ENCODE data around the gene PUDP.
"Not testable (repeated sequence)": the region's sequence is repeated elsewhere in the genome, so short reads cannot be mapped to it uniquely, and the experiment has no call there.

The PUDP gene

GRCh38 chrX:7024850-7025249 lies 123.1 kb downstream of the PUDP start:
- no peaks in the 10 kb centered on the region for H3K36me3 ChIP-seq (ENCODE audit: control insufficient read depth, low read length)
- H3K9me3 ChIP-seq (ENCODE audit: control insufficient read depth, insufficient read depth, low read length), result no peaks in the 10 kb centered on the region
- H3F3A ChIP-seq (ENCODE audit: control insufficient read depth, insufficient read depth), result no peaks in the 10 kb centered on the region
- no peaks in the 10 kb centered on the region for H4K20me1 ChIP-seq (ENCODE audit: control insufficient read depth, insufficient read depth, low read depth, low read length)
- TF ChIP-seq EZH2phosphoT487 (IDR thresholded peaks at IDR 0.05; ENCODE audit: borderline replicate concordance, low read length), result no peak
- TF ChIP-seq, protein P1, sequence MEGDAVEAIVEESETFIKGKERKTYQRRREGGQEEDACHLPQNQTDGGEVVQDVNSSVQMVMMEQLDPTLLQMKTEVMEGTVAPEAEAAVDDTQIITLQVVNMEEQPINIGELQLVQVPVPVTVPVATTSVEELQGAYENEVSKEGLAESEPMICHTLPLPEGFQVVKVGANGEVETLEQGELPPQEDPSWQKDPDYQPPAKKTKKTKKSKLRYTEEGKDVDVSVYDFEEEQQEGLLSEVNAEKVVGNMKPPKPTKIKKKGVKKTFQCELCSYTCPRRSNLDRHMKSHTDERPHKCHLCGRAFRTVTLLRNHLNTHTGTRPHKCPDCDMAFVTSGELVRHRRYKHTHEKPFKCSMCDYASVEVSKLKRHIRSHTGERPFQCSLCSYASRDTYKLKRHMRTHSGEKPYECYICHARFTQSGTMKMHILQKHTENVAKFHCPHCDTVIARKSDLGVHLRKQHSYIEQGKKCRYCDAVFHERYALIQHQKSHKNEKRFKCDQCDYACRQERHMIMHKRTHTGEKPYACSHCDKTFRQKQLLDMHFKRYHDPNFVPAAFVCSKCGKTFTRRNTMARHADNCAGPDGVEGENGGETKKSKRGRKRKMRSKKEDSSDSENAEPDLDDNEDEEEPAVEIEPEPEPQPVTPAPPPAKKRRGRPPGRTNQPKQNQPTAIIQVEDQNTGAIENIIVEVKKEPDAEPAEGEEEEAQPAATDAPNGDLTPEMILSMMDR (IDR thresholded peaks at IDR 0.05; ENCODE audit: low read depth, low read length, poor library complexity, severe bottlenecking), result no peak
- no peaks in the 10 kb centered on the region for H3K9me2 ChIP-seq (replicated peaks; ENCODE audit: control insufficient read depth, low read length)
- H3K4me1 ChIP-seq (ENCODE audit: control insufficient read depth, low read length), result no peaks in the 10 kb centered on the region
- no peaks in the 10 kb centered on the region for H3K27me3 ChIP-seq (ENCODE audit: control insufficient read depth, low read length)
- no peak overlapping the region for H3K27ac ChIP-seq (ENCODE audit: low read depth, low read length)
- no peak overlapping the region for H3K4me2 ChIP-seq (ENCODE audit: low read length)
- H3K79me2 ChIP-seq (ENCODE audit: control insufficient read depth, low read length), result no peaks in the 10 kb centered on the region
- H3K4me3 ChIP-seq (ENCODE audit: low read length), result no peak overlapping the region

GRCh38 chrX:7022996-7023395 lies 125.0 kb downstream of the PUDP start:
- H3K36me3 ChIP-seq (ENCODE audit: control insufficient read depth, low read length); H3K27me3 ChIP-seq (ENCODE audit: control insufficient read depth, low read length); H4K20me1 ChIP-seq (ENCODE audit: control insufficient read depth, insufficient read depth, low read depth, low read length); H3K79me2 ChIP-seq (ENCODE audit: control insufficient read depth, low read length); H3K4me3 ChIP-seq (ENCODE audit: low read length); H3K9me3 ChIP-seq (ENCODE audit: control insufficient read depth, insufficient read depth, low read length); H3F3A ChIP-seq (ENCODE audit: control insufficient read depth, insufficient read depth); H3K4me2 ChIP-seq (ENCODE audit: low read length); H3K27ac ChIP-seq (ENCODE audit: low read depth, low read length); H3K9me2 ChIP-seq (replicated peaks; ENCODE audit: control insufficient read depth, low read length); H3K4me1 ChIP-seq (ENCODE audit: control insufficient read depth, low read length): not testable (repeated sequence)

- no peaks in the 10 kb centered on the region for H4K20me1 ChIP-seq (ENCODE audit: control insufficient read depth, insufficient read depth, low read depth, low read length)
- no peak overlapping the region for H3K27ac ChIP-seq (ENCODE audit: low read depth, low read length)
- no peaks in the 10 kb centered on the region for H3F3A ChIP-seq (ENCODE audit: control insufficient read depth, insufficient read depth)
- no peaks in the 10 kb centered on the region for H3K36me3 ChIP-seq (ENCODE audit: control insufficient read depth, low read length)
- no peaks in the 10 kb centered on the region for H3K9me3 ChIP-seq (ENCODE audit: control insufficient read depth, insufficient read depth, low read length)
- no peaks in the 10 kb centered on the region for H3K27me3 ChIP-seq (ENCODE audit: control insufficient read depth, low read length)
- no peak overlapping the region for H3K4me3 ChIP-seq (ENCODE audit: low read length)
- no peaks in the 10 kb centered on the region for H3K79me2 ChIP-seq (ENCODE audit: control insufficient read depth, low read length)
- TF ChIP-seq, protein P1 (IDR thresholded peaks at IDR 0.05; ENCODE audit: low read depth, low read length, poor library complexity, severe bottlenecking), result no peak
- TF ChIP-seq EZH2phosphoT487 (IDR thresholded peaks at IDR 0.05; ENCODE audit: borderline replicate concordance, low read length), result no peak
- H3K9me2 ChIP-seq (replicated peaks; ENCODE audit: control insufficient read depth, low read length), result no peaks in the 10 kb centered on the region
- H3K4me2 ChIP-seq (ENCODE audit: low read length), result no peak overlapping the region
- H3K4me1 ChIP-seq (ENCODE audit: control insufficient read depth, low read length), result no peaks in the 10 kb centered on the region
Observed at GRCh38 chrX:7021991-7022390, 126.0 kb downstream of the PUDP start.

DNA sequence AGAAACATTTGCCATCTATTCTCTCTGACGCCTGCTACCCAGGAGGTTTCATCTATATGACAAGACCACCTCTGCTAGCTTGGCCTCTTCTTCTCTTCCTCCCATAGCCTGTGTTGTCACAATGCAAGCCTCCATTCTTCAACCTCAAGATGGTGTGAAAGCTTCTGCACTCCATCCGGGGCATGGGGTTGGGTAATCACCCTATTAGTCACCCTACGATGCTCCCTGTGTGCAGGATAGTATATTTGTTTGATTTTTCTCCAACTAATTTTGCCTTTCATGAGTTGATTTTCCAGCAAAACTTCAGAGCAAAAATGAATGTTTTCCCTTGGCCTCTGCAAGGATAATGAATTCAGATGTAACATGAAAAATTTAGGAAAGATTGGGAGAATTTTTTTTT lies 128.4 kb downstream of the PUDP start:
- no peaks in the 10 kb centered on the region for H3K4me1 ChIP-seq (ENCODE audit: control insufficient read depth, low read length)
- no peaks in the 10 kb centered on the region for H3K79me2 ChIP-seq (ENCODE audit: control insufficient read depth, low read length)
- H4K20me1 ChIP-seq (ENCODE audit: control insufficient read depth, insufficient read depth, low read depth, low read length), result no peaks in the 10 kb centered on the region
- H3K4me2 ChIP-seq (ENCODE audit: low read length), result no peak overlapping the region
- H3K4me3 ChIP-seq (ENCODE audit: low read length), result no peak overlapping the region
- H3K9me2 ChIP-seq (replicated peaks; ENCODE audit: control insufficient read depth, low read length), result no peaks in the 10 kb centered on the region
- H3K27me3 ChIP-seq (ENCODE audit: control insufficient read depth, low read length), result no peaks in the 10 kb centered on the region
- no peak overlapping the region for H3K27ac ChIP-seq (ENCODE audit: low read depth, low read length)
- H3K36me3 ChIP-seq (ENCODE audit: control insufficient read depth, low read length), result no peaks in the 10 kb centered on the region
- no peaks in the 10 kb centered on the region for H3F3A ChIP-seq (ENCODE audit: control insufficient read depth, insufficient read depth)
- H3K9me3 ChIP-seq (ENCODE audit: control insufficient read depth, insufficient read depth, low read length), result no peaks in the 10 kb centered on the region
- no peak for TF ChIP-seq EZH2phosphoT487 (IDR thresholded peaks at IDR 0.05; ENCODE audit: borderline replicate concordance, low read length)
- TF ChIP-seq, protein P1 (IDR thresholded peaks at IDR 0.05; ENCODE audit: low read depth, low read length, poor library complexity, severe bottlenecking), result no peak

DNA sequence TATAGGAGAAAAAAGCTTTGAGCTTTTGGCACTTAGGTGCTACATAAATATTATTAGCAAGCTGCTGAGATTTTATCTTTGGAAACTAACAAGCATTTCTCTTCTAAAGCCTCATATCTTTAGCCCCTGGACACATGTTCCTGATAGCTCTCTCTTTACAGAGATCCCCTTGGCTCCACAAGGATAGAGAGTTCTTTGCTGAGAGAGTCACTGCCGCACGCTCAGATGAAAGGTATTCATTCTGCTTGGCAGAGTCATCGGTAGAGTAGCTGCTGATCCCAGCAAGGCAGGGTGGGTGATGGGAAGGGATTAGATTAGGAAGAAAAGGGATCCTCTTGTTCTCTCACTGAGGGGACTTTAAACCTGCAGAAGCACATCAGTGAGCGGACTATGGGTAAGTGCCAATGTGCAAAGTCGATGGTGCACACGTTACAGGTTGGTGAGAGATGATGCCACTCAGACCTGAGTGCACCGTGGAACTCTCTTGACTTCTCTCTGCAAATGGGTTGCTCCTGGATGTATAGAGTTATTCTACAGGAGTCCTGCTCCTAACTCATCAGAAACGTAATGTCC lies 135.6 kb downstream of the PUDP start:
- not testable (repeated sequence) for H3K4me3 ChIP-seq (ENCODE audit: low read length); H3F3A ChIP-seq (ENCODE audit: control insufficient read depth, insufficient read depth); H3K36me3 ChIP-seq (ENCODE audit: control insufficient read depth, low read length); H3K4me2 ChIP-seq (ENCODE audit: low read length); H4K20me1 ChIP-seq (ENCODE audit: control insufficient read depth, insufficient read depth, low read depth, low read length); H3K9me2 ChIP-seq (replicated peaks; ENCODE audit: control insufficient read depth, low read length); H3K4me1 ChIP-seq (ENCODE audit: control insufficient read depth, low read length); H3K27ac ChIP-seq (ENCODE audit: low read depth, low read length); H3K79me2 ChIP-seq (ENCODE audit: control insufficient read depth, low read length); H3K27me3 ChIP-seq (ENCODE audit: control insufficient read depth, low read length); H3K9me3 ChIP-seq (ENCODE audit: control insufficient read depth, insufficient read depth, low read length)

DNA sequence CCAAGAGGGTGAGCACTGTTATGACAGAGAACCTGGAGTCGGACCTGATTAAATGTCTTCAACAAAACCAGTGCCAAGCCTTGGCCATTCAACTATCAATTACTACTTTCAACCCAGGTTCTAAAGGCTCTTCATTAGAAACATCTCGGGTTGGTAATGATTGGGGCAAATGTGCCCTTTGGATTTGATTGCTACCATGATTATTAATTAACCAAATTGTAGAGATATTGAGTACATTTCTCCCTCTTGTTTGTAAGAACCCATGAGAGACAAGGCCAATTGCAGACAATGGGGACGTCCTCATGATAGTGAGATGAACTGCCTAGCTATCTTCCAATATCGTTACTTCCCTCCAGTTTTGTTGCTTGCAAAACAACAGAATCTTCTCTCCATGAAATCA lies 137.1 kb downstream of the PUDP start:
- not testable (repeated sequence) for H3K27me3 ChIP-seq (ENCODE audit: control insufficient read depth, low read length); H3K4me2 ChIP-seq (ENCODE audit: low read length); H3K36me3 ChIP-seq (ENCODE audit: control insufficient read depth, low read length); H3K4me1 ChIP-seq (ENCODE audit: control insufficient read depth, low read length); H4K20me1 ChIP-seq (ENCODE audit: control insufficient read depth, insufficient read depth, low read depth, low read length); H3K9me2 ChIP-seq (replicated peaks; ENCODE audit: control insufficient read depth, low read length); H3F3A ChIP-seq (ENCODE audit: control insufficient read depth, insufficient read depth); H3K9me3 ChIP-seq (ENCODE audit: control insufficient read depth, insufficient read depth, low read length); H3K4me3 ChIP-seq (ENCODE audit: low read length); H3K79me2 ChIP-seq (ENCODE audit: control insufficient read depth, low read length); H3K27ac ChIP-seq (ENCODE audit: low read depth, low read length)

Measured in DOHH2 (cell line).